ENCODE results near the gene VSTM2B.
A peak's percentile ranks its signal among the peaks of the same experiment; 100 is the strongest.

The VSTM2B gene

GRCh38 chr19:29516821-29517395, 8.9 kb upstream of the VSTM2B start:
- no peak for DNase-seq

- no peak for DNase-seq
Measured at GRCh38 chr19:29517412-29517811, 8.4 kb upstream of the VSTM2B start.

GRCh38 chr19:29517946-29518345, 7.8 kb upstream of the VSTM2B start:
- DNase-seq = no peak

GRCh38 chr19:29519146-29519545, 6.6 kb upstream of the VSTM2B start:
- no peak for DNase-seq

GRCh38 chr19:29519931-29520330, 5.9 kb upstream of the VSTM2B start:
- DNase-seq = no peak

- no peak for DNase-seq
Measured at GRCh38 chr19:29520390-29520789, 5.4 kb upstream of the VSTM2B start.

- no peak for DNase-seq
Measured at GRCh38 chr19:29521291-29522075, 4.3 kb upstream of the VSTM2B start.

GRCh38 chr19:29523568-29523967, 2.2 kb upstream of the VSTM2B start:
- DNase-seq = no peak

GRCh38 chr19:29524201-29524911, 1.4 kb upstream of the VSTM2B start:
- DNase-seq = no peak

GRCh38 chr19:29524912-29525831, 622 bp upstream of the VSTM2B start:
- no peak for DNase-seq

GRCh38 chr19:29526730-29527499, 1.1 kb downstream of the VSTM2B start:
- DNase-seq = no peak

- no peak for DNase-seq
Measured at GRCh38 chr19:29527500-29528328, 1.9 kb downstream of the VSTM2B start.

GRCh38 chr19:29528350-29528945, 2.7 kb downstream of the VSTM2B start:
- peak; percentile 24 for DNase-seq

- DNase-seq = no peak
Measured at GRCh38 chr19:29528946-29529645, 3.3 kb downstream of the VSTM2B start.

GRCh38 chr19:29529646-29530539, 4.1 kb downstream of the VSTM2B start:
- DNase-seq = no peak

- no peak for DNase-seq
Measured at GRCh38 chr19:29530540-29531457, 5.0 kb downstream of the VSTM2B start.

GRCh38 chr19:29531458-29532025, 5.7 kb downstream of the VSTM2B start:
- DNase-seq = no peak

GRCh38 chr19:29532097-29532496, 6.3 kb downstream of the VSTM2B start:
- no peak for DNase-seq

All from MV-4-11 (cell line).